Activated T-cell treated with anti-CD3 and anti-CD28 coated beads, Interleukin-2, amount 50 U/mL, for 72 hours (primary cell): ENCODE data around the gene MTIF3. TPM values are rescaled to one million over a fixed set of nuclear protein-coding genes. Genes with fewer than 3 reads are reported as not detected.

ENCODE experiments used
- ATAC-seq, 2 donors: fragments of 150-1000 bp; cut with Tn5 transposase; replicated peaks in 1 of 2; 2 replicates each; pipeline ENCODE4 v1.10.0; 2021; ENCODE audit warnings: moderate library complexity in 2 of 2, mild to moderate bottlenecking in 1 of 2
- DNase-seq, 2 donors: peaks; one replicate each; pipeline ENCODE4 v3.0.0; 2021 to 2022; ENCODE audit warnings: mixed read lengths in 1 of 2
- H3K27ac Mint-ChIP-seq: one replicate; pipeline ENCODE4 v1.8.0; 2022; ENCODE audit warnings: mild to moderate bottlenecking, moderate library complexity, mixed read lengths
- H3K27me3 Mint-ChIP-seq: one replicate; pipeline ENCODE4 v1.8.0; 2022; ENCODE audit warnings: low read depth, mixed read lengths
- H3K36me3 Mint-ChIP-seq, 2 donors: one replicate each; pipeline ENCODE4 v1.8.0; 2022; ENCODE audit warnings: mixed read lengths in 2 of 2, mild to moderate bottlenecking in 1 of 2; ENCODE audit not compliant: insufficient read depth in 2 of 2
- H3K4me1 Mint-ChIP-seq: one replicate; pipeline ENCODE4 v1.8.0; 2022; ENCODE audit warnings: low read depth, mixed read lengths
- H3K4me3 Mint-ChIP-seq, 2 donors: one replicate each; pipeline ENCODE4 v1.8.0; 2022; ENCODE audit warnings: mild to moderate bottlenecking in 2 of 2, mixed read lengths in 2 of 2, moderate library complexity in 2 of 2
- H3K9me3 Mint-ChIP-seq, 2 donors: one replicate each; pipeline ENCODE4 v1.8.0; 2022; ENCODE audit warnings: mixed read lengths in 2 of 2
- total RNA-seq, 2 donors: library from RNA; stranded (reverse); gene quantifications; one replicate each; pipeline ENCODE4 v1.2.3, GENCODE V29; 2022

MTIF3 gene
- 10 to 100 TPM; 25.0 to 30.6 TPM for total RNA-seq

DNA sequence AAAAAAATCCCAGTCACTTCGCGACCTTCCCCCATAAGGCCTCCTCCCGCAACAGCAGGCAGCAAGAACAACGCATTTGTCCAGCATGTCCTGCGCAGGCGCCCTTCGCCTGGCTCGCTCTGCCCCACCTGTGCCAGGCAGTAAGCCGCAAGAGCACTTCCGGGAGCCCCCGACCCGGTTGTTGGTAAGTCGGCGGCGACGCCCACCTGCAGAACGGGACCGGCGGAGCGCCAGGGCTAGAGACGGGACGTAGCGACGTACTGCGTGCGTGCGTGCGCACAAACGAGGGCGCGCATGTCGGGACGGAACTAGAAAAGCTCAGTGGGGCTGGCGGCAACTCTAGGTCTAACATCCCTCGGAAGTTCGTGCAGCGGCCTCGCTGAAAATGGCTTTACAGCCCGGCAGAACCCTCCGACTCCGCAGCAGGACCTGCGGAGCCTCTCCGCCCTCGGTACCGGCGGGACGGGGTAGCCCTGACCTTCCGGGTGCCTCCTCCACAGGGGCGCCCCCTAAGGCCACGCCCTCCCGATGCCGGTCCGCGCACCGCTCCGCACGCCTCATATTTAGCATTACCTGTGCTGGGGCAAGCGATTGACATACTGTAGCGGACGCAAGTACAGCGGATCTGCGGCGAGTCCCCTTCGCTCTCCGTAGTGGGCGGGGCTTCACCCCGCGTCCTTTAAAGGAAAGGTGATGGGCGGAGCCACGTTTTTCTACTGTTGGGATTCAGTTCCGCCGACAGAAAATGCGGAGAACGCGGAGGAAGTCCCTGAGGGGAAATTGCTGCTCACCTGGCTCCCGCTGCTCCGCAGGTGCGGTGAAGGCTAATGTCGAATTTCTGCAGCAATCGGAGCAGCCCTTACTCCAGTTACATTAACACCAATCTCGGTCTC lies at the start of gene MTIF3:
Gene MTIF3, minus strand, starts transcription at position 629 of the 893 bp plus-strand sequence. CDS start 10,116 bp downstream, outside the sequence.
- Mint-ChIP-seq H3K4me3 (peak within 1 kb of the TSS; percentile 92 to 96), H3K36me3 (peaks cover 9% of the 10 kb centered on the region in 2 donors), H3K9me3 (no peaks in the 10 kb centered on the region), H3K27me3 (no peaks in the 10 kb centered on the region), H3K27ac (peak within 1 kb of the TSS; percentile 99), H3K4me1 (peaks cover 61% of the 10 kb centered on the region)
- ATAC-seq = peak; percentile 87
- peak; percentile 97 to 98 for DNase-seq

GRCh38 chr13:27497563-27498230 lies 47.3 kb upstream of the MTIF3 start:
- Mint-ChIP-seq H3K9me3 (no peaks in the 10 kb centered on the region), H3K36me3 (no peaks in the 10 kb centered on the region), H3K4me1 (no peaks in the 10 kb centered on the region), H3K27me3 (no peaks in the 10 kb centered on the region), H3K27ac (no peak overlapping the region), H3K4me3 (no peak overlapping the region)
- no peak for DNase-seq
- ATAC-seq = no peak

DNA sequence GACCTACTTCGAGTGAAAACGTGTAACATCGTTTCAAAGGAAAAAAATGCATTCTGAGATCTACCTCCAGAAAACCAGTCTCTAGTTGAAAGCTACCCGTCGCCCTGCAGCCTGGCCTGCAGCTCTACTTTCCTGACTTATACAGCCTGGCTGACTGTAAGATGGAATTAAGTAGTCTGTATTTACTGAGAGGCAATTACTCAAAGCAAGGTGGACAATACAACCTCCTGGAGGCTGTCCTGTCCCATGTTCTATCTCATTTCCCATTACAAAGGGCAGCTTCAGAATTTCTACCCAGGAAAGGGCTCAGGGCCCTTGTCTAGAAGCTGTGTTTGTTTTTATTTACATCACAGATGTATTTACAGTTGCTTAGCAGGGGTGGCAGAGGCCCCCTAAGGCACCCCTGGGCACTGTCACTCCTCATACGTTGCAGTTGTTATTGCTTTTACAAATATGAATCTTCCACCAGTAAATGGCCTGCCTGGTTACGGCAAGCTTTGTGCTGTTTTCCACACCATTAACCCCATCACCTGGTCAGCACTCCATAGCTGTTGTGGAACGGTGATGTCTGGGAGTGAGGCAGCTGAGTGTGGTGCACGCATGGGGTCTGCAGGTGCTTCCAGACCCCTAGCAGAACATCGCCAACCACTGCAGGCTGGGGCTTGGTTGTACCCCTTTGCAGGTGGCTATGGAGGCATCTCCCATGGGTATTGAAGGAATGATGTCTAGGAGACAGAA lies 46.3 kb upstream of the MTIF3 start:
- no peaks in the 10 kb centered on the region for H3K27me3 Mint-ChIP-seq
- H3K9me3 Mint-ChIP-seq = no peaks in the 10 kb centered on the region
- no peak overlapping the region for H3K4me3 Mint-ChIP-seq
- H3K27ac Mint-ChIP-seq = no peak overlapping the region
- DNase-seq (no peak), ATAC-seq (no peak)
- H3K4me1 Mint-ChIP-seq = no peaks in the 10 kb centered on the region
- H3K36me3 Mint-ChIP-seq = no peaks in the 10 kb centered on the region

GRCh38 chr13:27496006-27496405 lies 45.6 kb upstream of the MTIF3 start:
- Mint-ChIP-seq H3K27ac (no peak overlapping the region), H3K4me1 (no peaks in the 10 kb centered on the region), H3K27me3 (no peaks in the 10 kb centered on the region), H3K36me3 (no peaks in the 10 kb centered on the region), H3K9me3 (no peaks in the 10 kb centered on the region), H3K4me3 (no peak overlapping the region)
- ATAC-seq = no peak
- no peak for DNase-seq

DNA sequence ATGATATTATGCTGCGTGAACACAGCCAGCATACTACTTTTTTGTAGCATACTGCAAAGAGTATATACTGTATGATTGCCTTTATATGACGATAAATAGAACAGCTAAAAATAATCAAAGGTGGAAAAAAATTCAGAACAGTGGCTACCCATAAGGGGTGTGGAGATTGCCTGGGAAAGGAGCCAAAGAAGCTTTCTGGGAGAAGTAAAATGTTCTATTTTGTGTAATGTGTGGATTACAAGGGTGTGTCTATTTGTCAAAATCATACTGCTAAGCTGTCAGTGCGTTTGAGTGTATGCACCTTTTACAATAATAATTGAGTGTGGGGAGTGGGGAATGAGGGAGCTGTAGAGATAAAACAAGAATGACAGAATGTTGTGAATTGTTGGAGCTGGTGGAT lies 45.2 kb upstream of the MTIF3 start:
- Mint-ChIP-seq H3K27me3 (no peaks in the 10 kb centered on the region), H3K36me3 (no peaks in the 10 kb centered on the region), H3K4me1 (no peaks in the 10 kb centered on the region), H3K9me3 (no peaks in the 10 kb centered on the region), H3K4me3 (no peak overlapping the region), H3K27ac (no peak overlapping the region)
- ATAC-seq = no peak
- DNase-seq = no peak

DNA sequence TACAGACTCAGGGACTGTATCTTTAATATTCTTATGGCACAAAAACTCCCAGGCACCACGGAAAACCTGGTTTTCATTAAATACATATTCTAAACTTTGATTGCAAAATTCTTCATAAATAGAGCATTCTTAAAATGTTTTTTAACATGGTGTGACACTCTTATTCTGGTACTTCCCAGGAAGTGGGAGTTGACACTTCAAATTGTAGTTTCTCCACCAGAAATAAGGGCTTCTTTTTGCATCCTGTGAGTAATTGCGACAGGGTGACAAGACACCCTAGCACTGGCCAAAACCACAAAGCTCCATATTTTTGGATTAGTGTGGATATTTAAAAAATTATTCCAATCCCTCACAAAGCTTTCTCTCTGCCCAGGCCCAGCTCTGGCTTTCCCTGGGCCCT lies 43.6 kb upstream of the MTIF3 start:
- no peaks in the 10 kb centered on the region for H3K27me3 Mint-ChIP-seq
- H3K9me3 Mint-ChIP-seq = no peaks in the 10 kb centered on the region
- ATAC-seq (no peak), DNase-seq (no peak)
- H3K27ac Mint-ChIP-seq = no peak overlapping the region
- no peaks in the 10 kb centered on the region for H3K4me1 Mint-ChIP-seq
- H3K36me3 Mint-ChIP-seq = no peaks in the 10 kb centered on the region
- H3K4me3 Mint-ChIP-seq = no peak overlapping the region

GRCh38 chr13:27489456-27489855 lies 39.1 kb upstream of the MTIF3 start:
- no peaks in the 10 kb centered on the region for H3K27me3 Mint-ChIP-seq
- H3K4me1 Mint-ChIP-seq = no peaks in the 10 kb centered on the region
- H3K4me3 Mint-ChIP-seq = no peak overlapping the region
- no peak for ATAC-seq
- DNase-seq = no peak
- H3K36me3 Mint-ChIP-seq = no peaks in the 10 kb centered on the region
- no peaks in the 10 kb centered on the region for H3K9me3 Mint-ChIP-seq
- no peak overlapping the region for H3K27ac Mint-ChIP-seq

DNA sequence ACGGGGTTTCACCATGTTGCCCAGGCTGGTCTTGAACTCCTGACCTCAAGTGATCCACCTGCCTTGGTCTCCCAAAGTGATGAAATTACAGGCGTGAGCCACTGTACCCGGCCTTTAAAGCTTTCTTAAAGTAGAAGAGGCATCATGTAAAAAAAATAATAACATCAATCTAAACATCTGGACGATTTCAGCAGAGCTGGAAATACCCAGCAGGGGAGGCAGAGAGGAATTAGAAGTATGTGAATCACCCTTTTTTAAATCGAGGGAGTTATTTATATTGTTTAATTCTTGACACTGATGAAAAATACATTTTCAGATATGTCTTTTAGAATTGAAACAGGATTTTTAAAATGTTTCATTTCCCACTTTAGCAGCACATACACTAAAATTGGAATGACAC lies 37.4 kb upstream of the MTIF3 start:
- Mint-ChIP-seq H3K9me3 (no peaks in the 10 kb centered on the region), H3K4me3 (no peak overlapping the region), H3K27ac (no peak overlapping the region), H3K4me1 (peaks cover 6% of the 10 kb centered on the region), H3K27me3 (no peaks in the 10 kb centered on the region), H3K36me3 (no peaks in the 10 kb centered on the region)
- DNase-seq (no peak), ATAC-seq (no peak)

- Mint-ChIP-seq H3K36me3 (peaks cover 0 to 2% of the 10 kb centered on the region in 2 donors), H3K27ac (no peak overlapping the region), H3K27me3 (no peaks in the 10 kb centered on the region), H3K4me1 (peaks cover 8% of the 10 kb centered on the region), H3K9me3 (no peaks in the 10 kb centered on the region), H3K4me3 (no peak overlapping the region)
- ATAC-seq (no peak), DNase-seq (no peak)
Observed at GRCh38 chr13:27483421-27483820, 33.1 kb upstream of the MTIF3 start.

- peaks cover 0 to 2% of the 10 kb centered on the region in 2 donors for H3K36me3 Mint-ChIP-seq
- ATAC-seq = no peak
- H3K27ac Mint-ChIP-seq = no peak overlapping the region
- H3K9me3 Mint-ChIP-seq = no peaks in the 10 kb centered on the region
- H3K4me1 Mint-ChIP-seq = peaks cover 11% of the 10 kb centered on the region
- H3K4me3 Mint-ChIP-seq = no peak overlapping the region
- H3K27me3 Mint-ChIP-seq = no peaks in the 10 kb centered on the region
- DNase-seq = no peak
Observed at GRCh38 chr13:27482983-27483382, 32.6 kb upstream of the MTIF3 start.

DNA sequence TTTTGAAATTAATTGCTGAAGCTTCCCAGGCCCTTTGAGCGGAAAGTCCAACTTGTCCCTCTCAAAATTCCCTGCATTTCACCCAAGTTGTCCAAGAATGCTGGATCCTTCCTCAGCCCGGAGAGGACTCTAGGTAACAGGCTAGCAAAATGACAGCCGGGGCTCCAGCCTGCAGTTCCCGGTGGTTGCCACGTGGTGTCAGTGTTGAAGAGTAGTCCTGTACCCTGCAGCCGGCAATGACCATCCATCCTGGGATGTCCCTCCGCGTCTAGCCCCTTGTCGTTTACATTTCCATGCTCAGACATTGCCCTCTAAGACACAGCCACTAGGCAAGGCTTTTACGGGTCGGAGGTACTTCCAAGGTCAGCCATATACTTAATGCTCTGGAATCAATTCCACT lies 31.4 kb upstream of the MTIF3 start:
- ATAC-seq = no peak
- peaks cover 23% of the 10 kb centered on the region for H3K4me1 Mint-ChIP-seq
- DNase-seq = peak; percentile 40 to 48
- no peaks in the 10 kb centered on the region for H3K27me3 Mint-ChIP-seq
- no peaks in the 10 kb centered on the region for H3K9me3 Mint-ChIP-seq
- H3K4me3 Mint-ChIP-seq = no peak overlapping the region
- H3K36me3 Mint-ChIP-seq = peaks cover 0 to 2% of the 10 kb centered on the region in 2 donors
- no peak overlapping the region for H3K27ac Mint-ChIP-seq

DNA sequence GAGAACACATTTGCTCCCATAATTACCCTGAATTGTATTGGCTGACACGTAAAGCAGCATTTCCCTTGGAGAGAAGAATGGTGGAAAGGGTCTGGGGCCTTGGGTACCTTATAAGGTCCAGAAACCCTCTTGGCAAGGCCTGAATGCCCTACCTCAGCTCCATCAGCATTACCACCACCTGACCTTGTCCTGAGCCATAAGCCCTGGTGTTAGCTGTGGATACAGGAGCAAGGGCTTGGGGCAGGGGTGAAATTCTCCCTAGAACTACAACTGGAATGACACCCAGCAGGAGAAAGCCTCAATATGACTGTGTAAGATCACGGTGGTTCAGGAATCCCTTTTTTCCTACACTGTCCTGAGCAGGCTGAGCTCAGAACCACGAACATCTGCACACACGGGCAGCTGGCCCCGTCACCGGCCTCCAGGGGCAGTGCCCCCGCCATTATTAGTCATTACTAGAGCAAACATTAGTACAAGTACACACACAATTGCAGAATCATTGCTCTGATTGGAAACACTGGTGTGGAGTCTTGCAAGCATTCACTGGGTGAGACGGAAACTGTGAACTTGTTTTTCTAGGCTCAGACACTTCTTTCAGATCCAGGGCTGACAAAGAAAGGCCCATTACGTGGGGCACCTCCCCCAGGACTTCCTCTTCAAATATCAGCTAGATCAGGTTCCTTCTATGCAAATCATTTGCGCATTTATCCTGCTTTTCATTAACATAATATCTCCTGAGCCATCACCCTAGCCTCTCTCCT lies 26.8 kb upstream of the MTIF3 start:
- H3K4me3 Mint-ChIP-seq = peak overlapping the region in 1 of 2 donors; percentile 2
- peak; percentile 25 to 53 for ATAC-seq
- H3K4me1 Mint-ChIP-seq = peaks cover 16% of the 10 kb centered on the region
- peak in 1 of 2 donors; percentile 1 for DNase-seq
- H3K27me3 Mint-ChIP-seq = no peaks in the 10 kb centered on the region
- H3K36me3 Mint-ChIP-seq = no peaks in the 10 kb centered on the region
- H3K27ac Mint-ChIP-seq = no peak overlapping the region
- H3K9me3 Mint-ChIP-seq = no peaks in the 10 kb centered on the region
